Measurements from ENCODE around the gene DDX31.

The DDX31 gene

DNA sequence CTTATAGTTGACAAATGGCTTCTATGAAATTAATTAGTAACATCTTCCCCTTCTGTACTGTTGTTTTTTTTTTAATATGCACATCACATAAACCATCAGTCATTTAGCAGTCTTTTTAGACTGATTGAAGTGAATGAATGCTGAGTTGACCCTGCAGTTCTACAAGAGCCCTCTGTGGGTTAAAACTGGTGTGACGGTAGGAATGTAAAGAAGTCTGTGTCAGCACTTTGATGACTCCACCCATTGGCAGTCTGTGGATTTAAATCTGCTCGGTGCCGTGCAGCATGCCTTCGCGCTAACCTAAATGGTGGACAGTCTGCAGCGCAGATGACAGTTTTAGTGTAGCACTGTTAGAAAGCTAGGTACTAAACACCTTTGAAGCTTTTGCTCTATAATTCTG is 3.6 kb upstream of the DDX31 start:
- H3K4me1 ChIP-seq (ENCODE audit: control insufficient read depth, insufficient read depth, low read length), result peaks cover 12% of the 10 kb centered on the region
- H3K9me3 ChIP-seq (ENCODE audit: control insufficient read depth, insufficient read depth, low read length), result no peaks in the 10 kb centered on the region
- no peak overlapping the region for H3K4me3 ChIP-seq (ENCODE audit: low read depth, low read length)
- H3K27ac ChIP-seq (ENCODE audit: low read depth, low read length), result no peak overlapping the region
- H3K27me3 ChIP-seq (ENCODE audit: control insufficient read depth, insufficient read depth, low read length), result no peaks in the 10 kb centered on the region
- H3K9ac ChIP-seq (ENCODE audit: low read depth, low read length), result no peak overlapping the region
- H3K36me3 ChIP-seq (ENCODE audit: control insufficient read depth, insufficient read depth, low read length), result peaks cover 12% of the 10 kb centered on the region

- H3K9me3 ChIP-seq (ENCODE audit: control insufficient read depth, insufficient read depth, low read length), result no peaks in the 10 kb centered on the region
- peaks cover 8% of the 10 kb centered on the region; the same call in 1 of the 2 replicates for H3K36me3 ChIP-seq (ENCODE audit: control insufficient read depth, insufficient read depth, low read length)
- H3K9ac ChIP-seq (ENCODE audit: low read depth, low read length), result no peak overlapping the region
- H3K27me3 ChIP-seq (ENCODE audit: control insufficient read depth, insufficient read depth, low read length), result no peaks in the 10 kb centered on the region
- H3K27ac ChIP-seq (ENCODE audit: low read depth, low read length), result no peak overlapping the region
- H3K4me3 ChIP-seq (ENCODE audit: low read depth, low read length), result peak overlapping the region; percentile 98
- peaks cover 22% of the 10 kb centered on the region for H3K4me1 ChIP-seq (ENCODE audit: control insufficient read depth, insufficient read depth, low read length)
Measured at GRCh38 chr9:132672413-132672690, 2.6 kb upstream of the DDX31 start.

GRCh38 chr9:132671620-132672412 is 2.0 kb upstream of the DDX31 start:
- H3K9ac ChIP-seq (ENCODE audit: low read depth, low read length), result peak overlapping the region; percentile 93; the same call in 1 of the 2 replicates
- no peaks in the 10 kb centered on the region for H3K27me3 ChIP-seq (ENCODE audit: control insufficient read depth, insufficient read depth, low read length)
- H3K27ac ChIP-seq (ENCODE audit: low read depth, low read length), result no peak overlapping the region
- peaks cover 22% of the 10 kb centered on the region for H3K4me1 ChIP-seq (ENCODE audit: control insufficient read depth, insufficient read depth, low read length)
- peak overlapping the region; percentile 98 for H3K4me3 ChIP-seq (ENCODE audit: low read depth, low read length)
- peaks cover 6% of the 10 kb centered on the region; the same call in 1 of the 2 replicates for H3K36me3 ChIP-seq (ENCODE audit: control insufficient read depth, insufficient read depth, low read length)
- no peaks in the 10 kb centered on the region for H3K9me3 ChIP-seq (ENCODE audit: control insufficient read depth, insufficient read depth, low read length)

- Histone ChIP-seq H3K4me1 (ENCODE audit: control insufficient read depth, insufficient read depth, low read length) (peaks cover 22% of the 10 kb centered on the region), H3K4me3 (ENCODE audit: low read depth, low read length) (peak within 1 kb of the TSS; percentile 98), H3K27ac (ENCODE audit: low read depth, low read length) (peak within 1 kb of the TSS; percentile 99), H3K9ac (ENCODE audit: low read depth, low read length) (peak within 1 kb of the TSS; percentile 93), H3K36me3 (ENCODE audit: control insufficient read depth, insufficient read depth, low read length) (peaks cover 9% of the 10 kb centered on the region; the same call in 1 of the 2 replicates), H3K9me3 (ENCODE audit: control insufficient read depth, insufficient read depth, low read length) (no peaks in the 10 kb centered on the region), H3K27me3 (ENCODE audit: control insufficient read depth, insufficient read depth, low read length) (no peaks in the 10 kb centered on the region)
Measured at GRCh38 chr9:132670457-132671391, 941 bp upstream of the DDX31 start, which contains the start of gene GTF3C4. TSS of gene GTF3C4 (plus strand) at chr9:132670464. CDS start at chr9:132670599, 135 bp downstream.

DNA sequence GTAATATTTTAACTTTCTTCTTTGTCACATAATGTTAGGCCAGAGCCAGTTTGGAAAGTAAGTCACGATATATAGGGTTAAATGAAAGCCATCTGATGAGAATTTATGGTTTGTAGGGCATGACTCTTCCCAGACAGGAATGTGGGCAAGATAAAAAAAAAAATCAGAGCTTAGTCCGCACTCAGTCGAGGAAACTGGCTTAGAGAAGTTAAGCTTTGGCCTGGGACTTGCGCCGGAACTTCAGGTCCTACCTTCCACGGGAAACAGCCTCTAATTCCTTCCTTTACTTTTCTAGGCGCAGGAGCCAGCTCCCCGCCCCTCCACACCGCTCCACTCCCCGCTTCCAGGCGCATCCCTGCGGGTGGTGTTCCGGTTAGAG is 475 bp downstream of the DDX31 start:
- Histone ChIP-seq H3K9ac (ENCODE audit: low read depth, low read length) (peak overlapping the region; percentile 93), H3K27me3 (ENCODE audit: control insufficient read depth, insufficient read depth, low read length) (no peaks in the 10 kb centered on the region), H3K27ac (ENCODE audit: low read depth, low read length) (peak overlapping the region; percentile 99), H3K36me3 (ENCODE audit: control insufficient read depth, insufficient read depth, low read length) (peaks cover 19% of the 10 kb centered on the region; the same call in 1 of the 2 replicates), H3K4me1 (ENCODE audit: control insufficient read depth, insufficient read depth, low read length) (peaks cover 22% of the 10 kb centered on the region), H3K4me3 (ENCODE audit: low read depth, low read length) (peak overlapping the region; percentile 98), H3K9me3 (ENCODE audit: control insufficient read depth, insufficient read depth, low read length) (no peaks in the 10 kb centered on the region)

DNA sequence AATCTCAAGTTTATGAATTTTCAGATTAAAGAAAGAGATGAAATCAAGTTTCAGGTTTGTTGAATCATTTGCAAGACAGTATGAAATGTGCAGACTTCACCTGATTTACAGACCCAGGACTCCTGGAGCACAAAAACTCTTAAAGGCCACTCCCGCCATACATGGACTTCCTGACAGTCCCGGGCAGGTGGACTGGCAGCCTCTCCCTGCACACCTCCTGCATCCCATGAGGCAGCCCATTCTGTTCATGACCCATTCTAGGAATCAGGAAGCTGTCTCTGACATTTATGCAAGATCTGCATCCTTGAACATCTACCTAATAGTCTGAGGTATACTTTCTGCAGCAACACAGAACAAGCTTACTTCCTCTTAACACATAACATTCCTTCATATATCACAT is 5.9 kb downstream of the DDX31 start:
- Histone ChIP-seq H3K4me1 (ENCODE audit: control insufficient read depth, insufficient read depth, low read length) (peaks cover 33% of the 10 kb centered on the region), H3K9me3 (ENCODE audit: control insufficient read depth, insufficient read depth, low read length) (no peaks in the 10 kb centered on the region), H3K27me3 (ENCODE audit: control insufficient read depth, insufficient read depth, low read length) (no peaks in the 10 kb centered on the region), H3K36me3 (ENCODE audit: control insufficient read depth, insufficient read depth, low read length) (peaks cover 57% of the 10 kb centered on the region), H3K9ac (ENCODE audit: low read depth, low read length) (no peak overlapping the region), H3K27ac (ENCODE audit: low read depth, low read length) (no peak overlapping the region), H3K4me3 (ENCODE audit: low read depth, low read length) (no peak overlapping the region)

DNA sequence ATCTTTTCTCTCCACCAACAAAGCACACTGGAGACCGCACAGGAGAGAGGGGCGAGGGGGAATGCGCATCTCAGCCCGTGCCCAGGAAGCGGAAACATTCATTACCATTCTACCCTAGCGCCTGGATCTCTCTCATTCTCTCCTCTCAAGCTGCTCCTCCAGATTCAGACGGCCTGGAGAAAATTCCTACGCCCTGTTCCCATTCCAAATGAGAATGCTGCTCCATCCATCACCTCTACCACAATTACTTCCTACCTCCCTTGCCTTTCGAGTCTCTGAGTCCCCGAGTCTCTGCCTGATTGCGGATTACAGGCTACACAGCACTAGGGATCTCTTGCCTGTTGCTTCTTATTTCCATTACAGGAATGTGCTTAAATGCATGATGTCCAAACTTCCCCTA is 6.7 kb downstream of the DDX31 start:
- Histone ChIP-seq H3K36me3 (ENCODE audit: control insufficient read depth, insufficient read depth, low read length) (peaks cover 64% of the 10 kb centered on the region), H3K4me1 (ENCODE audit: control insufficient read depth, insufficient read depth, low read length) (peaks cover 31% of the 10 kb centered on the region), H3K9me3 (ENCODE audit: control insufficient read depth, insufficient read depth, low read length) (no peaks in the 10 kb centered on the region), H3K27ac (ENCODE audit: low read depth, low read length) (no peak overlapping the region), H3K9ac (ENCODE audit: low read depth, low read length) (no peak overlapping the region), H3K4me3 (ENCODE audit: low read depth, low read length) (peak overlapping the region; percentile 34), H3K27me3 (ENCODE audit: control insufficient read depth, insufficient read depth, low read length) (no peaks in the 10 kb centered on the region)

- Histone ChIP-seq H3K27ac (ENCODE audit: low read depth, low read length) (no peak overlapping the region), H3K4me3 (ENCODE audit: low read depth, low read length) (peak overlapping the region; percentile 34), H3K9me3 (ENCODE audit: control insufficient read depth, insufficient read depth, low read length) (no peaks in the 10 kb centered on the region), H3K4me1 (ENCODE audit: control insufficient read depth, insufficient read depth, low read length) (peaks cover 24% of the 10 kb centered on the region), H3K27me3 (ENCODE audit: control insufficient read depth, insufficient read depth, low read length) (no peaks in the 10 kb centered on the region), H3K36me3 (ENCODE audit: control insufficient read depth, insufficient read depth, low read length) (peaks cover 66% of the 10 kb centered on the region), H3K9ac (ENCODE audit: low read depth, low read length) (no peak overlapping the region)
Measured at GRCh38 chr9:132662152-132662945, 7.4 kb downstream of the DDX31 start.

GRCh38 chr9:132656299-132656698 is 13.5 kb downstream of the DDX31 start:
- H3K4me3 ChIP-seq (ENCODE audit: low read depth, low read length), result no peak overlapping the region
- no peaks in the 10 kb centered on the region for H3K9me3 ChIP-seq (ENCODE audit: control insufficient read depth, insufficient read depth, low read length)
- no peak overlapping the region for H3K9ac ChIP-seq (ENCODE audit: low read depth, low read length)
- peaks cover 70% of the 10 kb centered on the region for H3K36me3 ChIP-seq (ENCODE audit: control insufficient read depth, insufficient read depth, low read length)
- no peak overlapping the region for H3K27ac ChIP-seq (ENCODE audit: low read depth, low read length)
- H3K27me3 ChIP-seq (ENCODE audit: control insufficient read depth, insufficient read depth, low read length), result no peaks in the 10 kb centered on the region
- no peaks in the 10 kb centered on the region for H3K4me1 ChIP-seq (ENCODE audit: control insufficient read depth, insufficient read depth, low read length)

DNA sequence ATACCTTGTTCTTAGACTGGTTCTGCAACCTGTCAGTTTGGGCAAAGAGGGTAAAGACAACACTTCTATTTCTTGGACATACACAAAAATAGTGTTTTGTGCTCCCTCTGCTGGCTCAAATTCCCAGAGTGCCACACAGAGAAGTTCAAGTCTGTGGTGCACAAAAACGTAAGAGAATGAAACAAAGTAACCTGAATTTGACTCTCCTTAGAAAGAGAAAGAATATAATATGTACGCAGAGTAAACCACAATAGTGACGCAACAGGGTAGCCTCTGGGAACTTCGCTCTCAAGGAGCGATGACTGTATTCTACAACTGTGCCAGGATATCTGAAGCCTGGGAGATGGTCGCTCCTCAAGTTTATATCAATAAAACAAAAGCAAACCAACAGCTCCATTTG is 18.5 kb downstream of the DDX31 start:
- no peak overlapping the region for H3K9ac ChIP-seq (ENCODE audit: low read depth, low read length)
- no peaks in the 10 kb centered on the region for H3K4me1 ChIP-seq (ENCODE audit: control insufficient read depth, insufficient read depth, low read length)
- no peak overlapping the region for H3K4me3 ChIP-seq (ENCODE audit: low read depth, low read length)
- peaks cover 69% of the 10 kb centered on the region for H3K36me3 ChIP-seq (ENCODE audit: control insufficient read depth, insufficient read depth, low read length)
- H3K27me3 ChIP-seq (ENCODE audit: control insufficient read depth, insufficient read depth, low read length), result no peaks in the 10 kb centered on the region
- H3K27ac ChIP-seq (ENCODE audit: low read depth, low read length), result no peak overlapping the region
- H3K9me3 ChIP-seq (ENCODE audit: control insufficient read depth, insufficient read depth, low read length), result no peaks in the 10 kb centered on the region
